IMR-90 (cell line): Measurements from ENCODE around the gene PGS1. TPM values are rescaled to one million over a fixed set of nuclear protein-coding genes. Genes with fewer than 3 reads are reported as not detected.

ENCODE experiments used
- ATAC-seq: fragments of 200-7000 bp; cut with Tn5 transposase; 2 replicates; pipeline ENCODE4 v1.9.1; 2020; ENCODE audit warnings: low read depth, mild to moderate bottlenecking, moderate library complexity
- BruUV-seq: library from RNA; stranded (reverse); fragments of 400-500 nt; replicated peaks from 2 replicates; lab custom pipeline; 2021; lab: Mats Ljungman, UMichigan
- CTCF ChIA-PET: fragments of 300-600 bp; formaldehyde crosslinking; extraction: SDS; loops from one replicate; lab custom pipeline; 2021; ENCODE audit warnings: antibody characterized with exemption; lab: Yijun Ruan, JAX
- POLR2A ChIA-PET: fragments of 300-600 bp; sonication (Branson Sonifier 250); formaldehyde crosslinking; loops from one replicate; lab custom pipeline; 2022; ENCODE audit warnings: antibody characterized with exemption; ENCODE audit not compliant: unreplicated experiment; lab: Charles Lee
- DNase-seq: peaks from one replicate; pipeline ENCODE4 v3.0.0; 2013
- H2AFZ ChIP-seq: replicated peaks from 2 replicates; pipeline ENCODE3; 2013; ENCODE audit warnings: low read length, mild to moderate bottlenecking; ENCODE audit not compliant: poor library complexity
- H2AK5ac ChIP-seq: 2 replicates; pipeline ENCODE4 v1.6.1; 2013; ENCODE audit warnings: low read depth, low read length, inconsistent platforms
- H2AK9ac ChIP-seq: replicated peaks from 2 replicates; pipeline ENCODE3; 2013; ENCODE audit warnings: mild to moderate bottlenecking, low read depth, low read length, moderate library complexity; ENCODE audit not compliant: poor library complexity
- H2BK120ac ChIP-seq: 2 replicates; pipeline ENCODE4 v1.6.1; 2013; ENCODE audit warnings: low read depth, low read length, inconsistent platforms
- H2BK15ac ChIP-seq: 3 replicates; pipeline ENCODE4 v1.6.1; 2013; ENCODE audit warnings: low read depth, low read length, inconsistent platforms
- H2BK20ac ChIP-seq: 2 replicates; pipeline ENCODE4 v1.6.1; 2013; ENCODE audit warnings: low read depth, mild to moderate bottlenecking, inconsistent platforms, low read length, moderate library complexity
- H2BK5ac ChIP-seq: 2 replicates; pipeline ENCODE4 v1.6.1; 2013; ENCODE audit warnings: mild to moderate bottlenecking, low read depth, low read length, inconsistent platforms; ENCODE audit not compliant: poor library complexity, severe bottlenecking
- H3K14ac ChIP-seq: replicated peaks from 2 replicates; pipeline ENCODE4 v1.6.1; 2013; ENCODE audit warnings: low read depth, low read length, inconsistent platforms
- H3K18ac ChIP-seq: 2 replicates; pipeline ENCODE4 v1.6.1; 2013; ENCODE audit warnings: low read depth, low read length, control low read depth
- H3K23ac ChIP-seq: 2 replicates; pipeline ENCODE4 v1.6.1; 2013; ENCODE audit warnings: low read depth, low read length, inconsistent platforms
- H3K27ac ChIP-seq: 2 replicates; pipeline ENCODE4 v1.5.1; 2013; ENCODE audit warnings: mild to moderate bottlenecking, control low read depth, low read length; ENCODE audit not compliant: insufficient read depth
- H3K27me3 ChIP-seq: 2 replicates; pipeline ENCODE4 v1.6.1; 2013; ENCODE audit warnings: low read length; ENCODE audit not compliant: control insufficient read depth, insufficient read depth
- H3K36me3 ChIP-seq: 2 replicates; pipeline ENCODE4 v1.6.1; 2013; ENCODE audit warnings: low read length, mixed read lengths; ENCODE audit not compliant: control insufficient read depth, insufficient read depth
- H3K4ac ChIP-seq: 2 replicates; pipeline ENCODE4 v1.6.1; 2013; ENCODE audit warnings: low read depth, low read length, inconsistent platforms
- H3K4me1 ChIP-seq: 2 replicates; pipeline ENCODE4 v1.6.1; 2013; ENCODE audit warnings: low read length, mixed read lengths; ENCODE audit not compliant: control insufficient read depth, insufficient read depth
- H3K4me2 ChIP-seq: 2 replicates; pipeline ENCODE4 v1.6.1; 2013; ENCODE audit warnings: low read depth, mild to moderate bottlenecking, control low read depth, low read length, moderate library complexity
- H3K4me3 ChIP-seq: 2 replicates; pipeline ENCODE4 v1.5.1; 2013; ENCODE audit warnings: low read depth, mild to moderate bottlenecking, control low read depth, low read length, moderate library complexity; ENCODE audit not compliant: insufficient read depth
- H3K56ac ChIP-seq: 2 replicates; pipeline ENCODE4 v1.6.1; 2013; ENCODE audit warnings: low read length, inconsistent platforms; ENCODE audit not compliant: insufficient read depth; ENCODE audit errors: extremely low read depth
- H3K79me1 ChIP-seq, 2 experiments: 2 replicates each; pipeline ENCODE4 v1.6.1; 2013; ENCODE audit warnings: low read length in 2 of 2, inconsistent platforms in 1 of 2, low read depth in 1 of 2
- H3K9ac ChIP-seq: 2 replicates; pipeline ENCODE4 v1.6.1; 2013; ENCODE audit warnings: low read depth, low read length, control low read depth
- H3K9me1 ChIP-seq: 2 replicates; pipeline ENCODE4 v1.6.1; 2013; ENCODE audit warnings: low read length, inconsistent platforms; ENCODE audit not compliant: insufficient read depth
- H3K9me3 ChIP-seq: 2 replicates; pipeline ENCODE4 v1.6.1; 2013; ENCODE audit warnings: low read length; ENCODE audit not compliant: control insufficient read depth, insufficient read depth
- H4K20me1 ChIP-seq: 2 replicates; pipeline ENCODE4 v1.6.1; 2013; ENCODE audit warnings: low read length, inconsistent platforms; ENCODE audit not compliant: insufficient read depth
- H4K5ac ChIP-seq: 2 replicates; pipeline ENCODE4 v1.6.1; 2013; ENCODE audit warnings: mild to moderate bottlenecking, low read depth, low read length, control low read depth
- H4K8ac ChIP-seq, 2 experiments: 2 replicates each; pipeline ENCODE4 v1.6.1; 2013; ENCODE audit warnings: low read depth in 2 of 2, low read length in 2 of 2, control low read depth in 1 of 2, inconsistent platforms in 1 of 2
- H4K91ac ChIP-seq: 2 replicates; pipeline ENCODE4 v1.6.1; 2013; ENCODE audit warnings: low read depth, low read length, inconsistent platforms; ENCODE audit not compliant: insufficient read depth
- ELK1 ChIP-seq: fragments of 150-350 bp; IDR thresholded peaks from 2 replicates; pipeline ENCODE4 v1.6.1; 2016; ENCODE audit warnings: low read depth, mild to moderate bottlenecking, low read length, moderate library complexity, borderline replicate concordance
- MXI1 ChIP-seq: IDR thresholded peaks from 2 replicates; pipeline ENCODE4 v1.6.1; 2012; ENCODE audit warnings: low read depth, mild to moderate bottlenecking, low read length, moderate library complexity, borderline replicate concordance
- POLR2A ChIP-seq: IDR thresholded peaks from 2 replicates; pipeline ENCODE4 v1.6.1; 2012; ENCODE audit warnings: mild to moderate bottlenecking, low read depth, low read length
- RAD21 ChIP-seq: IDR thresholded peaks from 2 replicates; pipeline ENCODE4 v1.6.1; 2012; ENCODE audit warnings: low read length, improper control_type of control experiment
- RFX5 ChIP-seq: IDR thresholded peaks from 2 replicates; pipeline ENCODE4 v1.8.0; 2012; ENCODE audit warnings: low read depth, mild to moderate bottlenecking, low read length, moderate library complexity
- SMC3 ChIP-seq: fragments of 150-350 bp; IDR thresholded peaks from 2 replicates; pipeline ENCODE4 v1.6.1; 2016; ENCODE audit warnings: low read depth, mild to moderate bottlenecking, antibody characterized with exemption, low read length, moderate library complexity
- USF2 ChIP-seq: fragments of 150-350 bp; IDR thresholded peaks from 2 replicates; pipeline ENCODE4 v1.6.1; 2017; ENCODE audit warnings: mild to moderate bottlenecking, antibody characterized with exemption, low read length, low read depth
- WGBS, 2 experiments: methylation state at CpG; one replicate each; pipeline versions ENCODE4 v1.1.5 to v1.1.7; 2013; ENCODE audit warnings: missing lambda C conversion rate in 2 of 2; ENCODE audit not compliant: insufficient read length in 1 of 2; ENCODE audit errors: extremely low coverage in 2 of 2; 5-methylcytosine and 5-hydroxymethylcytosine counted together
- dilution Hi-C: fragments of 300-500 bp; cut with HindIII; formaldehyde crosslinking; loops from one replicate; pipeline ENCODE4 v1.14.3; 2018; ENCODE audit warnings: low sequenced_read_pairs; ENCODE audit not compliant: unreplicated experiment
- in situ Hi-C: fragments of 300-500 bp; cut with MboI; formaldehyde crosslinking; loops from 3 replicates; pipeline ENCODE4 v1.14.3; 2019; ENCODE audit warnings: low sequenced_read_pairs, inconsistent platforms, mixed read lengths
- intact Hi-C: fragments of 100-400 bp; cut with micrococcal nuclease; formaldehyde crosslinking; loops from 2 replicates; pipeline ENCODE4 v1.10.0; 2022
- polyA plus RNA-seq, 3 experiments: library from polyadenylated mRNA; depleted of rRNA; stranded (reverse); fragments of >200 nt; gene quantifications; 2 replicates each; pipeline ENCODE4 v1.2.3, GENCODE V29; 2012; ENCODE audit warnings: low replicate concordance in 1 of 3
- total RNA-seq: library from RNA; depleted of rRNA; stranded (reverse); fragments of >200 nt; gene quantifications from 2 replicates; pipeline ENCODE4 v1.2.3, GENCODE V29; 2012
- TF ChIP-seq, protein P1 (sequence below): conservative IDR thresholded peaks from 2 replicates; pipeline ENCODE4 v1.5.1; 2012; ENCODE audit warnings: mild to moderate bottlenecking, low read depth, low read length, improper control_type of control experiment

The PGS1 gene
- total and polyA plus RNA-seq, 2 of the 4 experiments (the other 2 are of a cell fraction), result 18.5 to 43.2 TPM

GRCh38 chr17:78412403-78412802 lies 34.0 kb downstream of the PGS1 start:
- H3K4me2 ChIP-seq, result no peak overlapping the region
- H3K36me3 ChIP-seq, result peaks cover 49% of the 10 kb centered on the region
- H3K27ac ChIP-seq, result no peak overlapping the region

More at GRCh38 chr17:78412403-78412802, 34.0 kb downstream of the PGS1 start:
- H3K9me3 ChIP-seq, result no peaks in the 10 kb centered on the region
- H4K8ac ChIP-seq, result no peak overlapping the region
- CTCF ChIA-PET, result no interaction called here
- H3K4ac ChIP-seq, result no peak overlapping the region
- no peak overlapping the region for H3K9ac ChIP-seq
- dilution Hi-C loops (no loop called here), intact Hi-C loops (no loop called here), in situ Hi-C loops (no loop called here)
- peaks cover 28% of the 10 kb centered on the region for H3K9me1 ChIP-seq
- no peak overlapping the region for H2BK15ac ChIP-seq
- peaks cover 27% of the 10 kb centered on the region for H3K4me1 ChIP-seq
- WGBS, 2 experiments, result 100% methylated on average over 2 of the region's 10 CpGs; no CpG with 5 or more reads in 1 of the 2 experiments
- no peak overlapping the region for H2AK5ac ChIP-seq
- POLR2A ChIA-PET, result no interaction called here
- no TSS peak for BruUV-seq
- no peak overlapping the region for H4K91ac ChIP-seq
- no peak overlapping the region for H2BK5ac ChIP-seq
- no peak overlapping the region for H3K18ac ChIP-seq
- H3K23ac ChIP-seq, result no peak overlapping the region
- no peak overlapping the region for H2BK120ac ChIP-seq
- no peak overlapping the region for H2AK9ac ChIP-seq
- ATAC-seq (no peak), DNase-seq (peak; percentile 36)
- no peak overlapping the region for H2BK20ac ChIP-seq
- H3K4me3 ChIP-seq, result no peak overlapping the region
- no peaks in the 10 kb centered on the region for H3K27me3 ChIP-seq
- peaks cover 58 to 95% of the 10 kb centered on the region in 2 experiments for H3K79me1 ChIP-seq
- H2AFZ ChIP-seq, result no peak overlapping the region
- H4K20me1 ChIP-seq, result peaks cover 60% of the 10 kb centered on the region
- TF ChIP-seq MXI1, result no peak
- no peak for TF ChIP-seq RFX5
- no peak for TF ChIP-seq USF2
- no peak for TF ChIP-seq ELK1
- TF ChIP-seq SMC3, result peak; percentile 38; the same call in 1 of the 2 replicates
- no peak for TF ChIP-seq POLR2A
- TF ChIP-seq RAD21, result peak; percentile 42
- TF ChIP-seq, protein P1, sequence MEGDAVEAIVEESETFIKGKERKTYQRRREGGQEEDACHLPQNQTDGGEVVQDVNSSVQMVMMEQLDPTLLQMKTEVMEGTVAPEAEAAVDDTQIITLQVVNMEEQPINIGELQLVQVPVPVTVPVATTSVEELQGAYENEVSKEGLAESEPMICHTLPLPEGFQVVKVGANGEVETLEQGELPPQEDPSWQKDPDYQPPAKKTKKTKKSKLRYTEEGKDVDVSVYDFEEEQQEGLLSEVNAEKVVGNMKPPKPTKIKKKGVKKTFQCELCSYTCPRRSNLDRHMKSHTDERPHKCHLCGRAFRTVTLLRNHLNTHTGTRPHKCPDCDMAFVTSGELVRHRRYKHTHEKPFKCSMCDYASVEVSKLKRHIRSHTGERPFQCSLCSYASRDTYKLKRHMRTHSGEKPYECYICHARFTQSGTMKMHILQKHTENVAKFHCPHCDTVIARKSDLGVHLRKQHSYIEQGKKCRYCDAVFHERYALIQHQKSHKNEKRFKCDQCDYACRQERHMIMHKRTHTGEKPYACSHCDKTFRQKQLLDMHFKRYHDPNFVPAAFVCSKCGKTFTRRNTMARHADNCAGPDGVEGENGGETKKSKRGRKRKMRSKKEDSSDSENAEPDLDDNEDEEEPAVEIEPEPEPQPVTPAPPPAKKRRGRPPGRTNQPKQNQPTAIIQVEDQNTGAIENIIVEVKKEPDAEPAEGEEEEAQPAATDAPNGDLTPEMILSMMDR, result peak; percentile 37
- no peak overlapping the region for H4K5ac ChIP-seq
- no peak overlapping the region for H3K56ac ChIP-seq
- no peak overlapping the region for H3K14ac ChIP-seq
